Amniotic epithelial cell (primary cell): ENCODE results near the gene CLCN2.

Experiments
- DNase-seq: peaks from one replicate; pipeline ENCODE4 v3.0.0-alpha.2; 2010; ENCODE audit warnings: low read depth

Gene CLCN2

GRCh38 chr3:184361532-184361931, at the start of gene CLCN2, which contains the start of gene POLR2H:
Gene CLCN2 (minus strand): TSS chr3:184361605. CDS start chr3:184361479, 126 bp downstream.
Gene POLR2H (plus strand): TSS chr3:184361710. CDS start chr3:184363493, 1,783 bp downstream.
- DNase-seq: peak; percentile 36

GRCh38 chr3:184409946-184410500, 48.6 kb upstream of the CLCN2 start:
- no peak for DNase-seq

- DNase-seq: no peak
These were observed 48.0 kb upstream of the CLCN2 start for GRCh38 chr3:184409331-184409926.

GRCh38 chr3:184405075-184406030, 43.9 kb upstream of the CLCN2 start:
- peak; percentile 55 for DNase-seq

GRCh38 chr3:184399410-184399809, 38.0 kb upstream of the CLCN2 start:
- DNase-seq: peak; percentile 94

GRCh38 chr3:184395320-184395660, 33.9 kb upstream of the CLCN2 start:
- no peak for DNase-seq

GRCh38 chr3:184391266-184391665, 29.9 kb upstream of the CLCN2 start:
- DNase-seq: no peak

- no peak for DNase-seq
These were observed 28.6 kb upstream of the CLCN2 start for GRCh38 chr3:184389935-184390528.

GRCh38 chr3:184389384-184389783, 28.0 kb upstream of the CLCN2 start:
- no peak for DNase-seq

- DNase-seq: no peak
These were observed 27.5 kb upstream of the CLCN2 start for GRCh38 chr3:184388936-184389230.

- no peak for DNase-seq
These were observed 26.9 kb upstream of the CLCN2 start for GRCh38 chr3:184388164-184388935.

GRCh38 chr3:184387174-184387714, 25.8 kb upstream of the CLCN2 start:
- no peak for DNase-seq

- no peak for DNase-seq
These were observed 24.8 kb upstream of the CLCN2 start for GRCh38 chr3:184386047-184386806.

- no peak for DNase-seq
These were observed 23.5 kb upstream of the CLCN2 start for GRCh38 chr3:184384856-184385422.

- DNase-seq: no peak
These were observed 22.9 kb upstream of the CLCN2 start for GRCh38 chr3:184384342-184384741.

GRCh38 chr3:184383033-184383740, 21.8 kb upstream of the CLCN2 start:
- DNase-seq: no peak

GRCh38 chr3:184382326-184383032, 21.1 kb upstream of the CLCN2 start:
- no peak for DNase-seq

- no peak for DNase-seq
These were observed 20.1 kb upstream of the CLCN2 start for GRCh38 chr3:184381261-184382224.
